SK-N-SH (cell line): ENCODE data around the gene CCNY. TPM values are rescaled to one million over a fixed set of nuclear protein-coding genes. Genes with fewer than 3 reads are reported as not detected.

ENCODE experiments used
- CTCF ChIA-PET: fragments of 300-600, 350-600 bp; formaldehyde crosslinking; extraction: SDS; loops from one replicate; lab custom pipeline; 2021; lab: Yijun Ruan, JAX
- POLR2A ChIA-PET: fragments of 350-600 bp; sonication (Branson Sonifier 250); formaldehyde crosslinking; extraction: SDS; loops from one replicate; lab custom pipeline; 2020; ENCODE audit warnings: antibody characterized with exemption, inconsistent platforms; lab: Yijun Ruan, JAX
- DNase-seq: peaks from one replicate; pipeline ENCODE4 v3.0.0; 2012
- H2AFZ ChIP-seq: fragments of 200-600 bp; sonication (generic); 2 replicates; pipeline ENCODE4 v1.8.1; 2016; ENCODE audit warnings: antibody characterized with exemption, mild to moderate bottlenecking, low read depth
- H3F3A ChIP-seq: fragments of 200-600 bp; sonication (generic); replicated peaks from 2 replicates; pipeline ENCODE3; 2016; ENCODE audit warnings: antibody characterized with exemption, mild to moderate bottlenecking; ENCODE audit not compliant: insufficient read depth
- H3K27ac ChIP-seq, 2 experiments: fragments of 200-500 bp in 1 of 2; fragments of 200-600 bp in 1 of 2; sonication (Bioruptor generic) in 1 of 2; sonication (generic), shearing (Covaris generic) in 1 of 2; 2 replicates each; pipeline versions ENCODE4 v1.5.1 to v1.6.1; 2014 to 2016; ENCODE audit warnings: low read depth in 2 of 2, inconsistent platforms in 1 of 2, low read length in 1 of 2, mild to moderate bottlenecking in 1 of 2, mixed read lengths in 1 of 2
- H3K27me3 ChIP-seq: fragments of 200-600 bp; sonication (generic), shearing (Covaris generic); 2 replicates; pipeline ENCODE4 v1.6.1; 2016; ENCODE audit warnings: mixed run types; ENCODE audit not compliant: insufficient read depth
- H3K36me3 ChIP-seq, 2 experiments: fragments of 200-500 bp in 1 of 2; fragments of 200-600 bp in 1 of 2; sonication (Bioruptor generic) in 1 of 2; sonication (generic) in 1 of 2; replicated peaks in 1 of 2; 2 replicates each; pipeline versions ENCODE3 to v1.5.1; 2014 to 2016; ENCODE audit warnings: low read length in 1 of 2, mild to moderate bottlenecking in 1 of 2; ENCODE audit not compliant: insufficient read depth in 2 of 2, control insufficient read depth in 1 of 2
- H3K4me1 ChIP-seq, 2 experiments: fragments of 200-500 bp in 1 of 2; fragments of 200-600 bp in 1 of 2; sonication (Bioruptor generic) in 1 of 2; sonication (generic), shearing (Covaris generic) in 1 of 2; 2 replicates each; pipeline versions ENCODE4 v1.5.1 to v1.6.1; 2014 to 2016; ENCODE audit warnings: low read depth in 1 of 2, low read length in 1 of 2, mixed run types in 1 of 2; ENCODE audit not compliant: insufficient read depth in 2 of 2, control insufficient read depth in 1 of 2
- H3K4me2 ChIP-seq: fragments of 200-600 bp; sonication (generic), shearing (Covaris generic); 2 replicates; pipeline ENCODE4 v1.6.1; 2017; ENCODE audit warnings: mixed run types
- H3K4me3 ChIP-seq, 2 experiments: fragments of 200-500 bp in 1 of 2; fragments of 200-600 bp in 1 of 2; sonication (Bioruptor generic) in 1 of 2; sonication (generic), shearing (Covaris generic) in 1 of 2; 2 replicates each; pipeline versions ENCODE4 v1.5.1 to v1.8.1; 2014 to 2016; ENCODE audit warnings: low read depth in 2 of 2, inconsistent platforms in 1 of 2, low read length in 1 of 2, mild to moderate bottlenecking in 1 of 2, mixed read lengths in 1 of 2, moderate library complexity in 1 of 2
- H3K79me2 ChIP-seq: fragments of 200-600 bp; sonication (generic); 2 replicates; pipeline ENCODE4 v1.8.1; 2017; ENCODE audit warnings: mild to moderate bottlenecking; ENCODE audit not compliant: insufficient read depth
- H3K9ac ChIP-seq: fragments of 200-600 bp; sonication (generic); 2 replicates; pipeline ENCODE4 v1.6.1; 2017; ENCODE audit warnings: mixed run types
- H3K9me2 ChIP-seq: fragments of 200-600 bp; sonication (generic); 2 replicates; pipeline ENCODE4 v1.6.1; 2017; ENCODE audit warnings: mixed run types
- H3K9me3 ChIP-seq: fragments of 200-600 bp; sonication (generic); 2 replicates; pipeline ENCODE4 v1.6.1; 2017; ENCODE audit warnings: mixed run types, mild to moderate bottlenecking, moderate library complexity
- H4K20me1 ChIP-seq: fragments of 200-600 bp; sonication (generic); 2 replicates; pipeline ENCODE4 v1.6.1; 2017; ENCODE audit warnings: mild to moderate bottlenecking, mixed run types; ENCODE audit not compliant: insufficient read depth
- CHD2 ChIP-seq: fragments of 150-350 bp; IDR thresholded peaks from 2 replicates; pipeline ENCODE4 v1.6.1; 2018; ENCODE audit warnings: low read length; ENCODE audit not compliant: partially characterized antibody
- EP300 ChIP-seq, 2 experiments: IDR thresholded peaks; 2 replicates each; pipeline versions ENCODE4 v1.4.0 to v1.6.1; 2012; ENCODE audit warnings: borderline replicate concordance in 1 of 2, low read depth in 1 of 2, low read length in 1 of 2
- FOSL2 ChIP-seq: IDR thresholded peaks from 2 replicates; pipeline ENCODE4 v1.4.0; 2012; ENCODE audit warnings: low read depth, mild to moderate bottlenecking, moderate library complexity, borderline replicate concordance
- FOXM1 ChIP-seq: IDR thresholded peaks from 2 replicates; pipeline ENCODE4 v1.4.0; 2012; ENCODE audit warnings: low read depth, mild to moderate bottlenecking
- MEF2A ChIP-seq: IDR thresholded peaks from 2 replicates; pipeline ENCODE4 v1.4.0; 2012; ENCODE audit warnings: low read depth, borderline replicate concordance
- MXI1 ChIP-seq: IDR thresholded peaks from 2 replicates; pipeline ENCODE4 v1.6.1; 2012; ENCODE audit warnings: mild to moderate bottlenecking, low read depth, low read length, improper control_type of control experiment
- SMC3 ChIP-seq: IDR thresholded peaks from 2 replicates; pipeline ENCODE4 v1.6.1; 2012; ENCODE audit warnings: low read depth, low read length, improper control_type of control experiment
- TEAD4 ChIP-seq: IDR thresholded peaks from 2 replicates; pipeline ENCODE4 v1.4.0; 2012; ENCODE audit warnings: mild to moderate bottlenecking, borderline replicate concordance; ENCODE audit not compliant: insufficient read depth
- YY1 ChIP-seq: IDR thresholded peaks from 2 replicates; pipeline ENCODE4 v1.4.0; 2012; ENCODE audit warnings: low read depth, mild to moderate bottlenecking
- WGBS: methylation state at CpG from one replicate; pipeline ENCODE4 v1.1.6; 2017; ENCODE audit warnings: low lambda C conversion rate; 5-methylcytosine and 5-hydroxymethylcytosine counted together
- polyA plus RNA-seq, 3 experiments: library from polyadenylated mRNA; depleted of rRNA; stranded (reverse); fragments of >200 nt; gene quantifications; 2 replicates each; pipeline ENCODE4 v1.2.3, GENCODE V29; 2012
- TF ChIP-seq, protein P1 (sequence below): fragments of 150-350 bp; IDR thresholded peaks from 2 replicates; pipeline ENCODE4 v1.6.1; 2017; ENCODE audit warnings: antibody characterized with exemption, low read length, low read depth, borderline replicate concordance
- TF ChIP-seq, protein P2 (sequence below): fragments of 150-350 bp; IDR thresholded peaks from 2 replicates; pipeline ENCODE4 v1.6.1; 2016; ENCODE audit warnings: mild to moderate bottlenecking, low read depth, low read length
- TF ChIP-seq, protein P3 (sequence below): IDR thresholded peaks from 2 replicates; pipeline ENCODE4 v1.4.0; 2012; ENCODE audit warnings: low read depth

Gene CCNY
- polyA plus RNA-seq, 1 of the 3 experiments (the other 2 are of a cell fraction) = 29.4 TPM

DNA sequence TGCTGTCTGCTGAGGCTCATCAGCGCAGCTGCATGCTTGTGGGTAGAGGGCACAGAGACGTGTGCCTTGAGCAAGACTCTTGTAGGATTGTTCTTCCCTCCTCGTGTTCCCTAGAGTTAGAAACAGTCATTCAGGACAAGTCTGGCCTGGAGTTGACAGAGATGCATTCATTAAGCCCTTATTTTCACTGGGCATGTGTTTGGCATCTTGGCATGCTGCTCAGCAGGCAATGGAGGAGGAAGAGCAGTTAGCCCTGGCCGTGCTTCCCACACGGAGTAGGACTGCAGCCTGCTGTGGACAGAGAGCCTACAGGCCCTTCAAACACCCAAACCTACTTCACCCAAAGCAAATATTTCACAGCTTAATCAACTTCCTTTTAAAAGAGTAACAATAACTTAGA, 195.8 kb downstream of the CCNY start:
- Histone ChIP-seq H3K27ac (no peak overlapping the region), H3F3A (no peaks in the 10 kb centered on the region), H3K79me2 (no peaks in the 10 kb centered on the region), H3K9me2 (no peaks in the 10 kb centered on the region), H3K36me3 (peaks cover 32 to 39% of the 10 kb centered on the region in 2 experiments), H3K9me3 (no peaks in the 10 kb centered on the region), H3K9ac (no peak overlapping the region), H2AFZ (no peak overlapping the region), H3K4me2 (no peak overlapping the region), H3K4me1 (peaks cover 0 to 3% of the 10 kb centered on the region in 2 experiments; a peak in 1 of 4 replicates), H3K27me3 (no peaks in the 10 kb centered on the region), H3K4me3 (no peak overlapping the region), H4K20me1 (no peaks in the 10 kb centered on the region)
- POLR2A ChIA-PET = no interaction called here
- no peak for DNase-seq
- 70% methylated on average over 2 of the region's 5 CpGs for WGBS
- CTCF ChIA-PET = interaction anchor here (1.0 to 2.3 kb wide), 4 partner anchors 8 to 76 kb away, joined by 3 to 7 read pairs (median 6); no protein-coding TSS in a partner anchor
- TF ChIP-seq EP300 (IDR thresholded peaks at IDR 0.05; ENCODE audit: borderline replicate concordance in 1 of 2, low read depth in 1 of 2, low read length in 1 of 2) (no peak), FOXM1 (no peak), CHD2 (no peak), TEAD4 (no peak), SMC3 (no peak), MEF2A (no peak), YY1 (no peak)
- TF ChIP-seq, protein P1, sequence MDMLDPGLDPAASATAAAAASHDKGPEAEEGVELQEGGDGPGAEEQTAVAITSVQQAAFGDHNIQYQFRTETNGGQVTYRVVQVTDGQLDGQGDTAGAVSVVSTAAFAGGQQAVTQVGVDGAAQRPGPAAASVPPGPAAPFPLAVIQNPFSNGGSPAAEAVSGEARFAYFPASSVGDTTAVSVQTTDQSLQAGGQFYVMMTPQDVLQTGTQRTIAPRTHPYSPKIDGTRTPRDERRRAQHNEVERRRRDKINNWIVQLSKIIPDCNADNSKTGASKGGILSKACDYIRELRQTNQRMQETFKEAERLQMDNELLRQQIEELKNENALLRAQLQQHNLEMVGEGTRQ = no peak
- TF ChIP-seq, protein P2, sequence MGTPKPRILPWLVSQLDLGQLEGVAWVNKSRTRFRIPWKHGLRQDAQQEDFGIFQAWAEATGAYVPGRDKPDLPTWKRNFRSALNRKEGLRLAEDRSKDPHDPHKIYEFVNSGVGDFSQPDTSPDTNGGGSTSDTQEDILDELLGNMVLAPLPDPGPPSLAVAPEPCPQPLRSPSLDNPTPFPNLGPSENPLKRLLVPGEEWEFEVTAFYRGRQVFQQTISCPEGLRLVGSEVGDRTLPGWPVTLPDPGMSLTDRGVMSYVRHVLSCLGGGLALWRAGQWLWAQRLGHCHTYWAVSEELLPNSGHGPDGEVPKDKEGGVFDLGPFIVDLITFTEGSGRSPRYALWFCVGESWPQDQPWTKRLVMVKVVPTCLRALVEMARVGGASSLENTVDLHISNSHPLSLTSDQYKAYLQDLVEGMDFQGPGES = no peak
- TF ChIP-seq, protein P3, sequence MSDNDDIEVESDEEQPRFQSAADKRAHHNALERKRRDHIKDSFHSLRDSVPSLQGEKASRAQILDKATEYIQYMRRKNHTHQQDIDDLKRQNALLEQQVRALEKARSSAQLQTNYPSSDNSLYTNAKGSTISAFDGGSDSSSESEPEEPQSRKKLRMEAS = no peak

DNA sequence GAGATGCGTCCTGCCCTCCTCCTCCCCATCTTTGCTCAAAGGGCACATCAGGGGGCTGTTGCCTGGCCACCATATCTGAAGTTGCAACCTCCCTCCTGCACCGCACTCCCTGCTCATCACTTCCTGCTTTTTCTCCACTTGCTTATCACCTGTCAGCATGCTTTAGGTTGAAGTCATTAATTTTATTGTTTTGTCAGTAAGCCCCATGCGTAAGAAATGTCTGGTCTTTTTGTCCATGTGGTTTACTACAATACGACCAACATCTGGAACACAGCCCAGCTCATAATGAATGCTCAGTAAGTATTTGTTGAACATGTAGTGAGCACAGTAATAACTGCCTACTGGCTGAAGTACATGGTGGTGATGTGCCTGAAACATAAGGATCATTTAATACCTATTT, 197.3 kb downstream of the CCNY start:
- no peaks in the 10 kb centered on the region for H3F3A ChIP-seq
- H3K9me3 ChIP-seq = no peaks in the 10 kb centered on the region
- no peak overlapping the region; a peak in 1 of 4 replicates for H3K27ac ChIP-seq
- peak; percentile 8 for DNase-seq
- no peak overlapping the region for H2AFZ ChIP-seq
- H3K4me2 ChIP-seq = no peak overlapping the region
- no peaks in the 10 kb centered on the region for H3K9me2 ChIP-seq
- no peaks in the 10 kb centered on the region for H3K79me2 ChIP-seq
- no peaks in the 10 kb centered on the region for H4K20me1 ChIP-seq
- peaks cover 0 to 3% of the 10 kb centered on the region in 2 experiments; a peak in 1 of 4 replicates for H3K4me1 ChIP-seq
- peaks cover 32 to 34% of the 10 kb centered on the region in 2 experiments for H3K36me3 ChIP-seq
- TF ChIP-seq EP300 (IDR thresholded peaks at IDR 0.05; ENCODE audit: borderline replicate concordance in 1 of 2, low read depth in 1 of 2, low read length in 1 of 2) (0 out of 4 replicates have a peak, but pooled peaks of 1 of the 2 experiments have one; percentile 21), FOSL2 (no peak), MXI1 (peak; percentile 41; the same call in 1 of the 2 replicates)
- no peaks in the 10 kb centered on the region for H3K27me3 ChIP-seq
- H3K4me3 ChIP-seq = no peak overlapping the region
- ChIA-PET CTCF (interaction anchor here (1.0 to 2.3 kb wide), 4 partner anchors 10 to 29 kb away, joined by 3 to 7 read pairs (median 4); no protein-coding TSS in a partner anchor), POLR2A (no interaction called here)
- H3K9ac ChIP-seq = no peak overlapping the region
- WGBS = 81% methylated on average over 4 of the region's 4 CpGs
